HG03442 (cell line): ENCODE data around the gene SC5D.

Source experiments
- ATAC-seq: cut with Tn5 transposase; IDR thresholded peaks from one replicate; pipeline ENCODE4 v1.9.1; 2021; ENCODE audit warnings: mild to moderate bottlenecking, moderate library complexity; ENCODE audit not compliant: unreplicated experiment

The SC5D gene

GRCh38 chr11:121291896-121292494, 576 bp upstream of the SC5D start:
- peak; percentile 18 for ATAC-seq

GRCh38 chr11:121293288-121293594, 670 bp downstream of the SC5D start:
- no peak for ATAC-seq

- ATAC-seq, result no peak
These were observed 2.9 kb downstream of the SC5D start for GRCh38 chr11:121295246-121296029.

- no peak for ATAC-seq
These were observed 5.3 kb downstream of the SC5D start for GRCh38 chr11:121297872-121298271.

GRCh38 chr11:121298774-121299173, 6.2 kb downstream of the SC5D start:
- no peak for ATAC-seq

- no peak for ATAC-seq
These were observed 6.8 kb downstream of the SC5D start for GRCh38 chr11:121299417-121299816.

- no peak for ATAC-seq
These were observed 7.9 kb downstream of the SC5D start for GRCh38 chr11:121300313-121300971.

GRCh38 chr11:121300972-121301699, 8.6 kb downstream of the SC5D start:
- ATAC-seq, result peak; percentile 42

GRCh38 chr11:121304759-121305158, 12.2 kb downstream of the SC5D start:
- no peak for ATAC-seq

- ATAC-seq, result no peak
These were observed 16.2 kb downstream of the SC5D start for GRCh38 chr11:121308816-121309215.

GRCh38 chr11:121309688-121310087, 17.1 kb downstream of the SC5D start:
- peak; percentile 86 for ATAC-seq

GRCh38 chr11:121310908-121311307, 18.3 kb downstream of the SC5D start:
- ATAC-seq, result no peak

GRCh38 chr11:121311373-121311772, 18.8 kb downstream of the SC5D start:
- no peak for ATAC-seq

- no peak for ATAC-seq
These were observed 19.9 kb downstream of the SC5D start for GRCh38 chr11:121312483-121312882.

- ATAC-seq, result no peak
These were observed 26.6 kb downstream of the SC5D start for GRCh38 chr11:121318848-121319834.

GRCh38 chr11:121321614-121322243, 29.2 kb downstream of the SC5D start:
- ATAC-seq, result no peak

- no peak for ATAC-seq
These were observed 30.6 kb downstream of the SC5D start for GRCh38 chr11:121323046-121323607.

GRCh38 chr11:121326230-121326629, 33.7 kb downstream of the SC5D start:
- ATAC-seq, result no peak

- ATAC-seq, result no peak
These were observed 35.0 kb downstream of the SC5D start for GRCh38 chr11:121327553-121327952.
